GM12872 (cell line): Measurements from ENCODE around the gene GHR.

Experiments used
- TF ChIP-seq, protein P1 (sequence below): IDR thresholded peaks from 3 replicates; pipeline ENCODE4 v1.5.1; 2011; ENCODE audit warnings: low read depth, mild to moderate bottlenecking, low read length, moderate library complexity; ENCODE audit not compliant: insufficient read depth

The GHR gene

GRCh38 chr5:42655982-42656650, 232.9 kb downstream of the GHR start:
- TF ChIP-seq, protein P1, sequence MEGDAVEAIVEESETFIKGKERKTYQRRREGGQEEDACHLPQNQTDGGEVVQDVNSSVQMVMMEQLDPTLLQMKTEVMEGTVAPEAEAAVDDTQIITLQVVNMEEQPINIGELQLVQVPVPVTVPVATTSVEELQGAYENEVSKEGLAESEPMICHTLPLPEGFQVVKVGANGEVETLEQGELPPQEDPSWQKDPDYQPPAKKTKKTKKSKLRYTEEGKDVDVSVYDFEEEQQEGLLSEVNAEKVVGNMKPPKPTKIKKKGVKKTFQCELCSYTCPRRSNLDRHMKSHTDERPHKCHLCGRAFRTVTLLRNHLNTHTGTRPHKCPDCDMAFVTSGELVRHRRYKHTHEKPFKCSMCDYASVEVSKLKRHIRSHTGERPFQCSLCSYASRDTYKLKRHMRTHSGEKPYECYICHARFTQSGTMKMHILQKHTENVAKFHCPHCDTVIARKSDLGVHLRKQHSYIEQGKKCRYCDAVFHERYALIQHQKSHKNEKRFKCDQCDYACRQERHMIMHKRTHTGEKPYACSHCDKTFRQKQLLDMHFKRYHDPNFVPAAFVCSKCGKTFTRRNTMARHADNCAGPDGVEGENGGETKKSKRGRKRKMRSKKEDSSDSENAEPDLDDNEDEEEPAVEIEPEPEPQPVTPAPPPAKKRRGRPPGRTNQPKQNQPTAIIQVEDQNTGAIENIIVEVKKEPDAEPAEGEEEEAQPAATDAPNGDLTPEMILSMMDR, result no peak

GRCh38 chr5:42656651-42657015, 233.4 kb downstream of the GHR start:
- TF ChIP-seq, protein P1, result no peak

- TF ChIP-seq, protein P1, result no peak
These were observed 242.6 kb downstream of the GHR start for GRCh38 chr5:42665857-42666256.

DNA sequence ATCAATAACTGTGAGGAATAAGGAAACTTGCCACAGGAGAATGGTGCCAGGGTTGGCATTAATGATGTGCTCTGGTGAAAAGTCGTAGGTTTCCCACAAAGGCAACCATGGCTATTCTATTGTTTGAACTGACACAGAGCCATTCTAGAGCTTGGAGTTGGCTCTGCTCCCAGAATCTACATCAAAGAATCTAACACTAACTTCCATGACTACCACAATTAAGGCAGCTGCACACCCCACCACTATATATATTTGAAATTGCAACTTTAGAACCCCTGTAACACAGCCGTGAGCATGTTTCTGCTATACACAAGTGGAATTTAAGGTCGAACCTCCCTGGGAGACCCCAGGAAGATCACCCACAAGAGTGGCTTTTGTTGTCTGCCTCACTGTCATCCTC, 243.6 kb downstream of the GHR start:
- TF ChIP-seq, protein P1, result no peak

- TF ChIP-seq, protein P1, result no peak
These were observed 245.0 kb downstream of the GHR start for GRCh38 chr5:42668254-42668653.

GRCh38 chr5:42672925-42673324, 249.7 kb downstream of the GHR start:
- TF ChIP-seq, protein P1, result no peak

DNA sequence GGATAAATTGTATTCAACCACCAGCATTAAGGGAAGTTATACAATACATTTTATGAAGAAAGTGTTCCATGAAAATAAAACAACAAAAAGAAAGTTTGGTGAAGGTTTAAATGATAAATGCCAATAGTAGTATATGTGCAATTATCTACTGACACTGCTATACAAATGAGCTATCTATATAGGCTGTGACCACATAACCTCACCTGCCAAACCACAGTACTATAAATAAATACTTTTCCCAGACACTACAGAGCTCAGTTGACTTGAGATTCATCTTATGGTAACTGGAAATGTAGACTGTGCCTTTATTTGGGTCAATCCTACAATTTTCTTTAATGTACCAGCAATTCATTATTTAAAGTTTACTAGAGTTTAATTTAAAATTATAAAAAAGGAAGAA, 252.4 kb downstream of the GHR start:
- TF ChIP-seq, protein P1, result no peak
